ENCODE measurements around the gene HEMK1. TPM values are rescaled to one million over a fixed set of nuclear protein-coding genes. Genes with fewer than 3 reads are reported as not detected.

HEMK1 gene
- total and polyA plus RNA-seq, 9 donors = 6.8 to 35.3 (median 23.8) TPM

- Histone ChIP-seq H3K4me3 (no peak overlapping the region), H3K27ac (no peak overlapping the region), H3K9me3 (no peaks in the 10 kb centered on the region), H3K4me1 (ENCODE audit: insufficient read depth) (peaks cover 4% of the 10 kb centered on the region), H3K36me3 (no peaks in the 10 kb centered on the region), H3K27me3 (no peaks in the 10 kb centered on the region)
- DNase-seq = no peak
- WGBS, 3 donors = 96 to 100% (median 96%) methylated on average over 6 of the region's 6 CpGs
- no peak for TF ChIP-seq POLR2A (IDR thresholded peaks at IDR 0.05)
- intact Hi-C loops (cut with DNase I) = no loop called here
These were observed 61.1 kb downstream of the HEMK1 start for GRCh38 chr3:50630394-50630793.

GRCh38 chr3:50630877-50631276 lies 61.6 kb downstream of the HEMK1 start:
- 74 to 86% (median 76%) methylated on average over 7 of the region's 7 CpGs for WGBS, 3 donors
- TF ChIP-seq CTCF (IDR thresholded peaks at IDR 0.05) (no peak), EP300 (IDR thresholded peaks at IDR 0.05) (no peak), POLR2A (IDR thresholded peaks at IDR 0.05) (no peak)

GRCh38 chr3:50632450-50632849 lies 63.1 kb downstream of the HEMK1 start:
- Histone ChIP-seq H3K36me3 (no peaks in the 10 kb centered on the region), H3K27ac (no peak overlapping the region), H3K4me3 (no peak overlapping the region), H3K4me1 (ENCODE audit: insufficient read depth) (peaks cover 4% of the 10 kb centered on the region), H3K27me3 (no peaks in the 10 kb centered on the region), H3K9me3 (no peaks in the 10 kb centered on the region)
- 50 to 63% (median 58%) methylated on average over 5 of the region's 5 CpGs for WGBS, 3 donors
- no peak for TF ChIP-seq CTCF (IDR thresholded peaks at IDR 0.05)
- TF ChIP-seq EP300 (IDR thresholded peaks at IDR 0.05) = no peak
- DNase-seq = no peak
- intact Hi-C loops (cut with DNase I) = no loop called here

More at GRCh38 chr3:50630877-50631276, 61.6 kb downstream of the HEMK1 start:
- Histone ChIP-seq H3K9me3 (no peaks in the 10 kb centered on the region), H3K27me3 (no peaks in the 10 kb centered on the region), H3K4me1 (ENCODE audit: insufficient read depth) (peaks cover 4% of the 10 kb centered on the region), H3K36me3 (no peaks in the 10 kb centered on the region), H3K4me3 (no peak overlapping the region), H3K27ac (no peak overlapping the region)
- intact Hi-C loops (cut with DNase I) = no loop called here
- no peak for DNase-seq

GRCh38 chr3:50633230-50633790 lies 64.0 kb downstream of the HEMK1 start:
- H3K4me3 ChIP-seq = no peak overlapping the region
- 61 to 76% (median 64%) methylated on average over 5 of the region's 5 CpGs for WGBS, 3 donors
- H3K27ac ChIP-seq = no peak overlapping the region
- peaks cover 4% of the 10 kb centered on the region for H3K4me1 ChIP-seq (ENCODE audit: insufficient read depth)
- no peaks in the 10 kb centered on the region for H3K27me3 ChIP-seq
- TF ChIP-seq CTCF (IDR thresholded peaks at IDR 0.05) (no peak), EP300 (IDR thresholded peaks at IDR 0.05) (no peak)
- DNase-seq = no peak
- H3K36me3 ChIP-seq = no peaks in the 10 kb centered on the region
- intact Hi-C loops (cut with DNase I) = no loop called here
- no peaks in the 10 kb centered on the region for H3K9me3 ChIP-seq

GRCh38 chr3:50635066-50635465 lies 65.7 kb downstream of the HEMK1 start:
- Histone ChIP-seq H3K36me3 (no peaks in the 10 kb centered on the region), H3K4me3 (no peak overlapping the region), H3K27ac (no peak overlapping the region), H3K9me3 (no peaks in the 10 kb centered on the region), H3K4me1 (ENCODE audit: insufficient read depth) (peaks cover 4% of the 10 kb centered on the region), H3K27me3 (no peaks in the 10 kb centered on the region)
- TF ChIP-seq POLR2A (IDR thresholded peaks at IDR 0.05) = no peak
- TF ChIP-seq EP300 (IDR thresholded peaks at IDR 0.05) = no peak
- no peak for TF ChIP-seq CTCF (IDR thresholded peaks at IDR 0.05)
- DNase-seq = no peak
- intact Hi-C loops (cut with DNase I) = no loop called here
